ENCODE data around the gene DCTPP1.

DNA sequence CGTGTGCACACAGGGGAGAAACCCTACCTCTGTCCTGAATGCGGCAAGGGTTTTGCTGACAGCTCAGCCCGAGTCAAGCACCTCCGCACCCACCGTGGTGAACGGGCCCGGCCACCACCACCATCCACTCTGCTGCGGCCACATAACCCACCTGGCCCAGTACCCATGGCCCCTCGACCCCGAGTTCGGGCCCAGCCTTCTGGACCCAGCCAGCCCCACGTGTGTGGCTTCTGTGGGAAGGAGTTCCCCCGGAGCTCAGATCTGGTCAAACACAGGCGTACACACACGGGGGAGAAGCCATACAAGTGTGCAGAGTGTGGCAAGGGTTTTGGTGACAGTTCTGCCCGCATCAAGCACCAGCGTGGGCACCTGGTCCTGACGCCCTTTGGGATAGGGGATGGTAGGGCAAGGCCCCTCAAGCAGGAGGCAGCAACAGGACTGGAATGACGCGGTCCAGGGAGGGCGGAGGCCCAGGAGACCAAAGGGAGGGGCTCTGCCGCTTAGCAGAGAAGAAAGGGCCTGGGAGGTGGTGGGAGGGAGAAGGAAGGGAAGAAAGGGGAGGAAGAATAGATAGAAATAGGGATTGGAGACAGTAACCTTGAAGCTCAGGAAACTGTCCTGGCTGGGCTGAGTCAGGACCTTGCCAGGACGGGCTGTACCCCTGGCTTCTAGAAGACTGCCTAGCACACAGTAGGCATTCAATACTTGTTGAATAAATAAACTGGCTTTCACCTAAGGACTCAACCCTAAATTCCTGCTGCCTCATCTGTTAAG is 31.0 kb downstream of the DCTPP1 start:
- no peak for TF ChIP-seq EZH2phosphoT487 (IDR thresholded peaks at IDR 0.05; ENCODE audit: borderline replicate concordance, low read length)
- TF ChIP-seq, protein P1, sequence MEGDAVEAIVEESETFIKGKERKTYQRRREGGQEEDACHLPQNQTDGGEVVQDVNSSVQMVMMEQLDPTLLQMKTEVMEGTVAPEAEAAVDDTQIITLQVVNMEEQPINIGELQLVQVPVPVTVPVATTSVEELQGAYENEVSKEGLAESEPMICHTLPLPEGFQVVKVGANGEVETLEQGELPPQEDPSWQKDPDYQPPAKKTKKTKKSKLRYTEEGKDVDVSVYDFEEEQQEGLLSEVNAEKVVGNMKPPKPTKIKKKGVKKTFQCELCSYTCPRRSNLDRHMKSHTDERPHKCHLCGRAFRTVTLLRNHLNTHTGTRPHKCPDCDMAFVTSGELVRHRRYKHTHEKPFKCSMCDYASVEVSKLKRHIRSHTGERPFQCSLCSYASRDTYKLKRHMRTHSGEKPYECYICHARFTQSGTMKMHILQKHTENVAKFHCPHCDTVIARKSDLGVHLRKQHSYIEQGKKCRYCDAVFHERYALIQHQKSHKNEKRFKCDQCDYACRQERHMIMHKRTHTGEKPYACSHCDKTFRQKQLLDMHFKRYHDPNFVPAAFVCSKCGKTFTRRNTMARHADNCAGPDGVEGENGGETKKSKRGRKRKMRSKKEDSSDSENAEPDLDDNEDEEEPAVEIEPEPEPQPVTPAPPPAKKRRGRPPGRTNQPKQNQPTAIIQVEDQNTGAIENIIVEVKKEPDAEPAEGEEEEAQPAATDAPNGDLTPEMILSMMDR (conservative IDR thresholded peaks at IDR 0.05; ENCODE audit: low read depth, low read length) = no peak
- TF ChIP-seq EZH2 (IDR thresholded peaks at IDR 0.05; ENCODE audit: low read length, unreplicated experiment) = no peak
